Endodermal cell (in vitro differentiated cells): ENCODE measurements around the gene EN1. TPM values are rescaled to one million over a fixed set of nuclear protein-coding genes. Genes with fewer than 3 reads are reported as not detected.

Source experiments
- DNase-seq: peaks from one replicate; pipeline ENCODE4 v3.0.0-alpha.2; 2017
- H3K27ac ChIP-seq: 2 replicates; pipeline ENCODE4 v1.5.1; 2013; ENCODE audit warnings: mild to moderate bottlenecking, low read depth, low read length, moderate library complexity
- H3K27me3 ChIP-seq: 2 replicates; pipeline ENCODE4 v1.6.1; 2013; ENCODE audit warnings: mild to moderate bottlenecking, low read length, moderate library complexity; ENCODE audit not compliant: insufficient read depth, control insufficient read depth, poor library complexity, severe bottlenecking
- H3K36me3 ChIP-seq: 2 replicates; pipeline ENCODE4 v1.7.0; 2013; ENCODE audit warnings: mild to moderate bottlenecking, low read length, moderate library complexity; ENCODE audit not compliant: control insufficient read depth, insufficient read depth
- H3K4me1 ChIP-seq: one replicate; pipeline ENCODE4 v1.7.0; 2013; ENCODE audit warnings: low read length; ENCODE audit not compliant: control insufficient read depth, insufficient read depth
- H3K4me3 ChIP-seq: 2 replicates; pipeline ENCODE4 v1.5.1; 2013; ENCODE audit warnings: mild to moderate bottlenecking, low read length, moderate library complexity
- H3K9ac ChIP-seq: 2 replicates; pipeline ENCODE4 v1.6.1; 2013; ENCODE audit warnings: mild to moderate bottlenecking, low read length, moderate library complexity; ENCODE audit not compliant: poor library complexity, severe bottlenecking; ENCODE audit errors: extremely low read depth
- H3K9me3 ChIP-seq: 2 replicates; pipeline ENCODE4 v1.6.1; 2013; ENCODE audit warnings: mild to moderate bottlenecking, low read length, moderate library complexity; ENCODE audit not compliant: control insufficient read depth
- H3K27ac Mint-ChIP-seq: 2 replicates; pipeline ENCODE4 v1.8.0; 2020; ENCODE audit warnings: mixed read lengths
- H3K27me3 Mint-ChIP-seq: 2 replicates; pipeline ENCODE4 v1.8.0; 2021; ENCODE audit warnings: mild to moderate bottlenecking, mixed read lengths; ENCODE audit not compliant: insufficient read depth
- H3K36me3 Mint-ChIP-seq: 2 replicates; pipeline ENCODE4 v1.8.0; 2020; ENCODE audit warnings: low read depth, mixed read lengths
- H3K4me1 Mint-ChIP-seq: 2 replicates; pipeline ENCODE4 v1.8.0; 2020; ENCODE audit warnings: mixed read lengths
- H3K4me3 Mint-ChIP-seq: 2 replicates; pipeline ENCODE4 v1.8.0; 2020; ENCODE audit warnings: mild to moderate bottlenecking, moderate library complexity, mixed read lengths
- H3K9me3 Mint-ChIP-seq: 2 replicates; pipeline ENCODE4 v1.8.0; 2020; ENCODE audit warnings: mild to moderate bottlenecking, mixed read lengths
- CTCF ChIP-seq: fragments of 200-600 bp; sonication (generic); conservative IDR thresholded peaks from 2 replicates; pipeline ENCODE4 v1.5.0; 2021; ENCODE audit warnings: antibody characterized with exemption, mild to moderate bottlenecking
- WGBS, 2 experiments: methylation state at CpG; one replicate each; pipeline versions ENCODE4 v1.1.5 to v1.1.7; 2013; ENCODE audit warnings: missing lambda C conversion rate in 2 of 2, mixed read lengths in 1 of 2; ENCODE audit not compliant: insufficient coverage in 1 of 2, insufficient read length in 1 of 2; 5-methylcytosine and 5-hydroxymethylcytosine counted together
- total RNA-seq, 2 donors: library from RNA; stranded (reverse); fragmentation: NEBNext Ultra II Directional in 1 of 2; extraction: Animal tissue kit (Norgen Biotek cat#: 25700) in 1 of 2; gene quantifications; 2 replicates in 1 of 2; 3 replicates in 1 of 2; pipeline ENCODE4 v1.2.1, GENCODE V29; 2021

Gene EN1
- total RNA-seq, 2 donors from 2014 or later = not detected

DNA sequence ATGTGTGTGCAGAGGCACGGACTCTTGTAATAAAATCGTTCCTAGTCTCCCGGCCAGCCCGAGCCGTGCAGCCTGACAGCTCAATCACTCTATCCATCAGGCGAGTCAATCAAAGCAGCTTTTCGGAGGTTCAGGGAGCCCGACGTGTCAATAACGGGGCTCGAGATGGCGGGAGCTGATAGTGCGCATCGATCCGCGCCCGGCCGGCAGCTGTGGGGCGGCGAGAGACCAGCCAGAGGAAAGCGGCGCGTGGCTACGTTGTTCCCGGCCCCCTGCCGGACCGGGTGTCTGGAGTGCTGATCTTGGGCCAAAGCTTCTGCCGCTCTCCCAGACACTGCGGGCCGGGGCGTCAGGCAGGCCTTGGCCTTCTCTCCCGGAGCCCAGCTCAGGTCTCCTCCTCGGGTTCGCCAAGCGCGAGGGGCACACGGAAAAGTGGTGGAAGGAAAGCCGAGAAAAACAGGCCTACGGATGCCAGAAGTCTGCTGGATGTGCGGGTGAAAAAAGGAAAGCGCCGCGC, 2.4 kb downstream of the EN1 start:
- H3K4me3 Mint-ChIP-seq = peak overlapping the region; percentile 31
- peaks cover 96% of the 10 kb centered on the region for H3K27me3 Mint-ChIP-seq
- H3K4me1 ChIP-seq = peaks cover 10% of the 10 kb centered on the region
- DNase-seq = peak; percentile 73
- WGBS, 2 experiments = 3 to 7% methylated on average over 11 to 43 of the region's 43 CpGs
- no peaks in the 10 kb centered on the region for H3K36me3 Mint-ChIP-seq
- H3K27me3 ChIP-seq = peaks cover 98% of the 10 kb centered on the region
- no peak overlapping the region for H3K27ac ChIP-seq
- H3K4me3 ChIP-seq = peak overlapping the region; percentile 19
- H3K9me3 ChIP-seq = no peaks in the 10 kb centered on the region
- H3K9ac ChIP-seq = no peak overlapping the region
- no peaks in the 10 kb centered on the region for H3K9me3 Mint-ChIP-seq
- TF ChIP-seq CTCF = peak; percentile 20
- peaks cover 33% of the 10 kb centered on the region for H3K4me1 Mint-ChIP-seq
- no peaks in the 10 kb centered on the region for H3K36me3 ChIP-seq
- H3K27ac Mint-ChIP-seq = no peak overlapping the region

DNA sequence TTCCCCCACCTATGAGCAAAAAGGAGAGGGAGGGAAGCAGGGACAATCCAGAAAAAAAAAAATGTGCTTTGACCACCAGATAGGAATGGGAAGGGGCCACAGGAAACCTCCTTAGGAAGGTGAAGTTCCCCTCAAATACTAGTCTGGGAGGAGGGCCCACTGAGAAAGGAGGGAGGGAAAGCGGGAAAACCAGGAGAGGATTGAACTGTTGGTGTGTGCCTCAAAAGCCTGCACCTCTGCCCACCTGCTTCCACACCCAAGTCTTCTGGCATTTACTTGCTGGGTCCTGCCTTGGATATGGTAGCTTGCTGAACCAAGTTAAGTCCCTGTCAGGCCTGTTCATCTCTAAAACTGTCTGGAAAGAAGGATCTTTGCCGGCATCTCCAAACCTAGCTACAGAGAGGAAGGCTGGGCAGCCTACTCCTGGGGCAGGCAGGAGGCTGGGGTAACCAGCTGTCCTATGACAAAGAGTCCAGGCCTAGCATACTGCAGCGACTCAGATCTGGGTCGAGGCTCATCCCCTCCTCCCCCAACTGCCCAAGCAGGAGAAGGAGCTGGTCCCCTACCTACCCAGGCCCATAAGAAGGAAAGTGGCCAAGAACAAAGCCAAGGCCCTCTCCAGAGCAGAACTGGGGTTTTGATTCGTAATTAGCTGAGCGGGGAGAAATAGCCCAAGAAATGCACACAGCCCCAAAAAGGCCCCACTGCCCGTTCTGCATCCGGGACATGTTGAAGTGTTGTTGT, 3.0 kb downstream of the EN1 start:
- Histone ChIP-seq H3K9me3 (no peaks in the 10 kb centered on the region), H3K27ac (no peak overlapping the region), H3K9ac (no peak overlapping the region), H3K4me1 (peaks cover 10% of the 10 kb centered on the region), H3K4me3 (no peak overlapping the region), H3K27me3 (peaks cover 98% of the 10 kb centered on the region), H3K36me3 (no peaks in the 10 kb centered on the region)
- no peak overlapping the region for H3K27ac Mint-ChIP-seq
- H3K4me1 Mint-ChIP-seq = peaks cover 33% of the 10 kb centered on the region
- no peak overlapping the region for H3K4me3 Mint-ChIP-seq
- H3K9me3 Mint-ChIP-seq = no peaks in the 10 kb centered on the region
- no peaks in the 10 kb centered on the region for H3K36me3 Mint-ChIP-seq
- peak; percentile 69 for DNase-seq
- H3K27me3 Mint-ChIP-seq = peaks cover 96% of the 10 kb centered on the region
- WGBS, 2 experiments = 6 to 15% methylated on average over 3 to 8 of the region's 8 CpGs
- no peak for TF ChIP-seq CTCF

- 2% methylated on average over 10 of the region's 10 CpGs; no CpG with 5 or more reads in 1 of the 2 experiments for WGBS, 2 experiments
- peaks cover 98% of the 10 kb centered on the region for H3K27me3 ChIP-seq
- no peak overlapping the region for H3K27ac ChIP-seq
- no peak for TF ChIP-seq CTCF
- peaks cover 10% of the 10 kb centered on the region for H3K4me1 ChIP-seq
- no peak overlapping the region for H3K4me3 ChIP-seq
- peak; percentile 60 for DNase-seq
- H3K9ac ChIP-seq = no peak overlapping the region
- no peak overlapping the region for H3K27ac Mint-ChIP-seq
- no peaks in the 10 kb centered on the region for H3K9me3 Mint-ChIP-seq
- H3K36me3 Mint-ChIP-seq = no peaks in the 10 kb centered on the region
- peaks cover 30% of the 10 kb centered on the region for H3K4me1 Mint-ChIP-seq
- no peak overlapping the region for H3K4me3 Mint-ChIP-seq
- no peaks in the 10 kb centered on the region for H3K36me3 ChIP-seq
- no peaks in the 10 kb centered on the region for H3K9me3 ChIP-seq
- peaks cover 96% of the 10 kb centered on the region for H3K27me3 Mint-ChIP-seq
These were observed 3.8 kb downstream of the EN1 start for GRCh38 chr2:118843483-118844132.
